ENCODE data around the gene BLOC1S5. TPM values are rescaled to one million over a fixed set of nuclear protein-coding genes. Genes with fewer than 3 reads are reported as not detected.
A peak's percentile ranks its signal among the peaks of the same experiment; 100 is the strongest.

BLOC1S5 gene
- polyA plus RNA-seq, 1 of the 3 experiments (the other 2 are of a cell fraction): 4.4 TPM

- H3K27me3 ChIP-seq (ENCODE audit: insufficient read depth): no peaks in the 10 kb centered on the region
- ChIA-PET CTCF (interaction anchor here (0.9 kb wide), 1 partner anchor 48 kb away, joined by 3 read pairs; no protein-coding TSS in a partner anchor), POLR2A (no interaction called here)
- H3K9ac ChIP-seq: no peak overlapping the region
- peaks cover 13% of the 10 kb centered on the region; the same call in 1 of the 2 replicates for H3K79me2 ChIP-seq (ENCODE audit: insufficient read depth)
- H3K4me1 ChIP-seq (ENCODE audit: control insufficient read depth in 1 of 2, insufficient read depth in 2 of 2, low read depth in 1 of 2, low read length in 1 of 2): peaks cover 0 to 34% of the 10 kb centered on the region in 2 experiments; a peak in 3 of 4 replicates
- WGBS (ENCODE audit: low lambda C conversion rate): 97% methylated on average over 9 of the region's 9 CpGs
- H3K36me3 ChIP-seq (replicated peaks in 1 of 2; ENCODE audit: control insufficient read depth in 1 of 2, insufficient read depth in 2 of 2, low read length in 1 of 2): peaks cover 33 to 43% of the 10 kb centered on the region in 2 experiments
- H3K4me3 ChIP-seq (ENCODE audit: low read depth in 2 of 2, low read length in 1 of 2): no peak overlapping the region
- no peak overlapping the region for H3K27ac ChIP-seq (ENCODE audit: low read depth in 2 of 2, low read length in 1 of 2)
- DNase-seq: no peak
- no peak for TF ChIP-seq MEF2A (IDR thresholded peaks at IDR 0.05; ENCODE audit: borderline replicate concordance, low read depth)
- no peak for TF ChIP-seq SIN3A (IDR thresholded peaks at IDR 0.05; ENCODE audit: borderline replicate concordance, low read depth, low read length)
- TF ChIP-seq, protein P1, sequence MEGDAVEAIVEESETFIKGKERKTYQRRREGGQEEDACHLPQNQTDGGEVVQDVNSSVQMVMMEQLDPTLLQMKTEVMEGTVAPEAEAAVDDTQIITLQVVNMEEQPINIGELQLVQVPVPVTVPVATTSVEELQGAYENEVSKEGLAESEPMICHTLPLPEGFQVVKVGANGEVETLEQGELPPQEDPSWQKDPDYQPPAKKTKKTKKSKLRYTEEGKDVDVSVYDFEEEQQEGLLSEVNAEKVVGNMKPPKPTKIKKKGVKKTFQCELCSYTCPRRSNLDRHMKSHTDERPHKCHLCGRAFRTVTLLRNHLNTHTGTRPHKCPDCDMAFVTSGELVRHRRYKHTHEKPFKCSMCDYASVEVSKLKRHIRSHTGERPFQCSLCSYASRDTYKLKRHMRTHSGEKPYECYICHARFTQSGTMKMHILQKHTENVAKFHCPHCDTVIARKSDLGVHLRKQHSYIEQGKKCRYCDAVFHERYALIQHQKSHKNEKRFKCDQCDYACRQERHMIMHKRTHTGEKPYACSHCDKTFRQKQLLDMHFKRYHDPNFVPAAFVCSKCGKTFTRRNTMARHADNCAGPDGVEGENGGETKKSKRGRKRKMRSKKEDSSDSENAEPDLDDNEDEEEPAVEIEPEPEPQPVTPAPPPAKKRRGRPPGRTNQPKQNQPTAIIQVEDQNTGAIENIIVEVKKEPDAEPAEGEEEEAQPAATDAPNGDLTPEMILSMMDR (IDR thresholded peaks at IDR 0.05): no peak
- TF ChIP-seq RFX5 (IDR thresholded peaks at IDR 0.05; ENCODE audit: low read length): no peak
- no peak for TF ChIP-seq EZH2phosphoT487 (IDR thresholded peaks at IDR 0.05; ENCODE audit: borderline replicate concordance, low read depth)
- no peak for TF ChIP-seq EP300 (IDR thresholded peaks at IDR 0.05; ENCODE audit: borderline replicate concordance in 1 of 2, low read depth in 1 of 2, low read length in 1 of 2)
- H3F3A ChIP-seq (replicated peaks; ENCODE audit: insufficient read depth): peaks cover 36% of the 10 kb centered on the region
- no peak overlapping the region for H3K4me2 ChIP-seq
- no peaks in the 10 kb centered on the region for H4K20me1 ChIP-seq (ENCODE audit: insufficient read depth)
- no peak overlapping the region for H2AFZ ChIP-seq (ENCODE audit: low read depth)
- no peaks in the 10 kb centered on the region for H3K9me3 ChIP-seq
- no peaks in the 10 kb centered on the region for H3K9me2 ChIP-seq
Observed at GRCh38 chr6:8086755-8087306, 22.6 kb upstream of the BLOC1S5 start.

DNA sequence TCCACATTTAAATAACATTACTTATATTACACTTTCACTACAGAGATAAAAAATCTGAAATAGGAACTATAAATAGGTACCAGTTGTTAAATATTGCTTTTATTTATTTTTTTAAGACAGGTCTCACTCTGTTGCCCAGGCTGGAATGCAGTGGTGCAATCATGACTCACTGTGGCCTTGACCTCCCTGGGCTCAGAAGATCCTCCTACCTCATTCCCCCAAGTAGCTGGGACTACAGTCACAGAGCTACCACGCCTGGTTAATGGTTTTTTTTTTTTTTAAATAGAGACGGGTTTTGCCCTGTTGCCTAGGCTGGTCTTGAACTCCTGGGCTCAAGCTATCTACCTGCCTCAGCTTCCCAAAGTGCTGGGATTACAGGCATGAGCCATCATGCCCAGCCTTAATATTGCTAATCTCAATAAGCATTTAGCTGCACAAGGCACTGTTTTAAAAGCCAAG is 20.9 kb upstream of the BLOC1S5 start:
- Histone ChIP-seq H3K79me2 (ENCODE audit: insufficient read depth) (peaks cover 26% of the 10 kb centered on the region; the same call in 1 of the 2 replicates), H3K4me2 (peak overlapping the region; percentile 68), H3K9me3 (no peaks in the 10 kb centered on the region), H3K27ac (ENCODE audit: low read depth in 2 of 2, low read length in 1 of 2) (peak overlapping the region in 1 of 2 experiments; percentile 92; a peak in 2 of 4 replicates), H3K4me1 (ENCODE audit: control insufficient read depth in 1 of 2, insufficient read depth in 2 of 2, low read depth in 1 of 2, low read length in 1 of 2) (peaks cover 0 to 45% of the 10 kb centered on the region in 2 experiments; a peak in 3 of 4 replicates), H3K9ac (peak overlapping the region; percentile 42; the same call in 1 of the 2 replicates), H2AFZ (ENCODE audit: low read depth) (no peak overlapping the region), H3K9me2 (no peaks in the 10 kb centered on the region), H3K36me3 (replicated peaks in 1 of 2; ENCODE audit: control insufficient read depth in 1 of 2, insufficient read depth in 2 of 2, low read length in 1 of 2) (peaks cover 32 to 33% of the 10 kb centered on the region in 2 experiments), H3K27me3 (ENCODE audit: insufficient read depth) (no peaks in the 10 kb centered on the region), H3K4me3 (ENCODE audit: low read depth in 2 of 2, low read length in 1 of 2) (no peak overlapping the region), H4K20me1 (ENCODE audit: insufficient read depth) (no peaks in the 10 kb centered on the region), H3F3A (replicated peaks; ENCODE audit: insufficient read depth) (peaks cover 33% of the 10 kb centered on the region)
- no peak for DNase-seq
- ChIA-PET POLR2A (no interaction called here), CTCF (no interaction called here)
- WGBS (ENCODE audit: low lambda C conversion rate): 8% methylated on average over 2 of the region's 2 CpGs
- TF ChIP-seq FOSL2 (IDR thresholded peaks at IDR 0.05; ENCODE audit: borderline replicate concordance, low read depth): peak; percentile 90
- TF ChIP-seq, protein P1 (IDR thresholded peaks at IDR 0.05): no peak
- peak; percentile 67; the same call in 1 of the 2 replicates for TF ChIP-seq RXRA (IDR thresholded peaks at IDR 0.05; ENCODE audit: borderline replicate concordance, low read depth)
- TF ChIP-seq RFX5 (IDR thresholded peaks at IDR 0.05; ENCODE audit: low read length): no peak
- TF ChIP-seq GATA2 (CRISPR knock-in tag; IDR thresholded peaks at IDR 0.05): no peak
- TF ChIP-seq RCOR1 (IDR thresholded peaks at IDR 0.05; ENCODE audit: low read length): no peak
- TF ChIP-seq, protein P2, sequence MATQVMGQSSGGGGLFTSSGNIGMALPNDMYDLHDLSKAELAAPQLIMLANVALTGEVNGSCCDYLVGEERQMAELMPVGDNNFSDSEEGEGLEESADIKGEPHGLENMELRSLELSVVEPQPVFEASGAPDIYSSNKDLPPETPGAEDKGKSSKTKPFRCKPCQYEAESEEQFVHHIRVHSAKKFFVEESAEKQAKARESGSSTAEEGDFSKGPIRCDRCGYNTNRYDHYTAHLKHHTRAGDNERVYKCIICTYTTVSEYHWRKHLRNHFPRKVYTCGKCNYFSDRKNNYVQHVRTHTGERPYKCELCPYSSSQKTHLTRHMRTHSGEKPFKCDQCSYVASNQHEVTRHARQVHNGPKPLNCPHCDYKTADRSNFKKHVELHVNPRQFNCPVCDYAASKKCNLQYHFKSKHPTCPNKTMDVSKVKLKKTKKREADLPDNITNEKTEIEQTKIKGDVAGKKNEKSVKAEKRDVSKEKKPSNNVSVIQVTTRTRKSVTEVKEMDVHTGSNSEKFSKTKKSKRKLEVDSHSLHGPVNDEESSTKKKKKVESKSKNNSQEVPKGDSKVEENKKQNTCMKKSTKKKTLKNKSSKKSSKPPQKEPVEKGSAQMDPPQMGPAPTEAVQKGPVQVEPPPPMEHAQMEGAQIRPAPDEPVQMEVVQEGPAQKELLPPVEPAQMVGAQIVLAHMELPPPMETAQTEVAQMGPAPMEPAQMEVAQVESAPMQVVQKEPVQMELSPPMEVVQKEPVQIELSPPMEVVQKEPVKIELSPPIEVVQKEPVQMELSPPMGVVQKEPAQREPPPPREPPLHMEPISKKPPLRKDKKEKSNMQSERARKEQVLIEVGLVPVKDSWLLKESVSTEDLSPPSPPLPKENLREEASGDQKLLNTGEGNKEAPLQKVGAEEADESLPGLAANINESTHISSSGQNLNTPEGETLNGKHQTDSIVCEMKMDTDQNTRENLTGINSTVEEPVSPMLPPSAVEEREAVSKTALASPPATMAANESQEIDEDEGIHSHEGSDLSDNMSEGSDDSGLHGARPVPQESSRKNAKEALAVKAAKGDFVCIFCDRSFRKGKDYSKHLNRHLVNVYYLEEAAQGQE (IDR thresholded peaks at IDR 0.05; ENCODE audit: low read depth, low read length): no peak
- no peak for TF ChIP-seq TAF1 (IDR thresholded peaks at IDR 0.05; ENCODE audit: borderline replicate concordance, low read depth, low read length)
- TF ChIP-seq GABPA (IDR thresholded peaks at IDR 0.05; ENCODE audit: low read depth): no peak
- peak in 1 of 2 experiments; percentile 46; a peak in 1 of 4 replicates for TF ChIP-seq EP300 (IDR thresholded peaks at IDR 0.05; ENCODE audit: borderline replicate concordance in 1 of 2, low read depth in 1 of 2, low read length in 1 of 2)
- TF ChIP-seq MEF2A (IDR thresholded peaks at IDR 0.05; ENCODE audit: borderline replicate concordance, low read depth): peak; percentile 72
- TF ChIP-seq MXI1 (IDR thresholded peaks at IDR 0.05; ENCODE audit: low read depth, low read length): no peak
- no peak for TF ChIP-seq YY1 (IDR thresholded peaks at IDR 0.05; ENCODE audit: low read depth)
- no peak for TF ChIP-seq ELF1 (IDR thresholded peaks at IDR 0.05)
- TF ChIP-seq FOXJ3 (CRISPR knock-in tag; IDR thresholded peaks at IDR 0.05): no peak

All from SK-N-SH (cell line).